ENCODE measurements around the gene GNAS.

Gene GNAS

GRCh38 chr20:58876437-58876836 lies 23.9 kb downstream of the GNAS start:
- Histone ChIP-seq H3K27ac (ENCODE audit: low read depth, low read length) (no peak overlapping the region), H3K9me2 (replicated peaks; ENCODE audit: control insufficient read depth, low read length) (no peaks in the 10 kb centered on the region), H3K79me2 (ENCODE audit: control insufficient read depth, low read length) (no peaks in the 10 kb centered on the region), H4K20me1 (ENCODE audit: control insufficient read depth, insufficient read depth, low read depth, low read length) (no peaks in the 10 kb centered on the region), H3F3A (ENCODE audit: control insufficient read depth, insufficient read depth) (no peaks in the 10 kb centered on the region), H3K4me1 (ENCODE audit: control insufficient read depth, low read length) (peaks cover 5% of the 10 kb centered on the region; the same call in 1 of the 2 replicates), H3K36me3 (ENCODE audit: control insufficient read depth, low read length) (no peaks in the 10 kb centered on the region), H3K9me3 (ENCODE audit: control insufficient read depth, insufficient read depth, low read length) (no peaks in the 10 kb centered on the region), H3K4me3 (ENCODE audit: low read length) (no peak overlapping the region), H3K27me3 (ENCODE audit: control insufficient read depth, low read length) (0 out of 2 replicates have a peak, but pooled peaks cover 4% of the 10 kb centered on the region), H3K4me2 (ENCODE audit: low read length) (no peak overlapping the region)
- no peak for TF ChIP-seq EZH2phosphoT487 (IDR thresholded peaks at IDR 0.05; ENCODE audit: borderline replicate concordance, low read length)
- TF ChIP-seq CTCF (IDR thresholded peaks at IDR 0.05; ENCODE audit: low read depth, low read length, poor library complexity, severe bottlenecking), result no peak

GRCh38 chr20:58877050-58877975 lies 24.8 kb downstream of the GNAS start:
- Histone ChIP-seq H3K36me3 (ENCODE audit: control insufficient read depth, low read length) (no peaks in the 10 kb centered on the region), H3K9me2 (replicated peaks; ENCODE audit: control insufficient read depth, low read length) (no peaks in the 10 kb centered on the region), H3K79me2 (ENCODE audit: control insufficient read depth, low read length) (no peaks in the 10 kb centered on the region), H3K27ac (ENCODE audit: low read depth, low read length) (no peak overlapping the region), H3K4me3 (ENCODE audit: low read length) (no peak overlapping the region), H4K20me1 (ENCODE audit: control insufficient read depth, insufficient read depth, low read depth, low read length) (no peaks in the 10 kb centered on the region), H3K4me2 (ENCODE audit: low read length) (no peak overlapping the region), H3K27me3 (ENCODE audit: control insufficient read depth, low read length) (0 out of 2 replicates have a peak, but pooled peaks cover 4% of the 10 kb centered on the region), H3K4me1 (ENCODE audit: control insufficient read depth, low read length) (peaks cover 5% of the 10 kb centered on the region; the same call in 1 of the 2 replicates), H3F3A (ENCODE audit: control insufficient read depth, insufficient read depth) (no peaks in the 10 kb centered on the region), H3K9me3 (ENCODE audit: control insufficient read depth, insufficient read depth, low read length) (no peaks in the 10 kb centered on the region)
- no peak for TF ChIP-seq CTCF (IDR thresholded peaks at IDR 0.05; ENCODE audit: low read depth, low read length, poor library complexity, severe bottlenecking)
- no peak for TF ChIP-seq EZH2phosphoT487 (IDR thresholded peaks at IDR 0.05; ENCODE audit: borderline replicate concordance, low read length)

GRCh38 chr20:58877976-58878360 lies 25.5 kb downstream of the GNAS start:
- no peak overlapping the region for H3K4me3 ChIP-seq (ENCODE audit: low read length)
- no peaks in the 10 kb centered on the region for H3K9me2 ChIP-seq (replicated peaks; ENCODE audit: control insufficient read depth, low read length)
- TF ChIP-seq EZH2phosphoT487 (IDR thresholded peaks at IDR 0.05; ENCODE audit: borderline replicate concordance, low read length) (no peak), CTCF (IDR thresholded peaks at IDR 0.05; ENCODE audit: low read depth, low read length, poor library complexity, severe bottlenecking) (no peak)
- H4K20me1 ChIP-seq (ENCODE audit: control insufficient read depth, insufficient read depth, low read depth, low read length), result no peaks in the 10 kb centered on the region
- H3K4me1 ChIP-seq (ENCODE audit: control insufficient read depth, low read length), result no peaks in the 10 kb centered on the region
- H3K79me2 ChIP-seq (ENCODE audit: control insufficient read depth, low read length), result no peaks in the 10 kb centered on the region
- H3F3A ChIP-seq (ENCODE audit: control insufficient read depth, insufficient read depth), result no peaks in the 10 kb centered on the region
- no peaks in the 10 kb centered on the region for H3K36me3 ChIP-seq (ENCODE audit: control insufficient read depth, low read length)
- no peaks in the 10 kb centered on the region for H3K9me3 ChIP-seq (ENCODE audit: control insufficient read depth, insufficient read depth, low read length)
- no peak overlapping the region for H3K27ac ChIP-seq (ENCODE audit: low read depth, low read length)
- 0 out of 2 replicates have a peak, but pooled peaks cover 4% of the 10 kb centered on the region for H3K27me3 ChIP-seq (ENCODE audit: control insufficient read depth, low read length)
- H3K4me2 ChIP-seq (ENCODE audit: low read length), result no peak overlapping the region

Measured in DOHH2 (cell line).